Choroid plexus epithelial cell (primary cell): ENCODE measurements around the gene ZNF792.

Experiments used
- DNase-seq: peaks from one replicate; pipeline ENCODE4 v3.0.0-alpha.2; 2010; ENCODE audit warnings: low read depth
- H3K4me3 ChIP-seq: 2 replicates; pipeline ENCODE4 v1.5.1; 2011; ENCODE audit warnings: low read depth, mild to moderate bottlenecking, control low read depth, low read length, moderate library complexity
- CTCF ChIP-seq: conservative IDR thresholded peaks from 2 replicates; pipeline ENCODE4 v1.5.1; 2011; ENCODE audit warnings: low read depth, mild to moderate bottlenecking, control low read depth, inconsistent platforms, low read length, moderate library complexity

The ZNF792 gene

GRCh38 chr19:34985249-34986022 lies 21.4 kb upstream of the ZNF792 start:
- TF ChIP-seq CTCF = peak; percentile 11
- H3K4me3 ChIP-seq = peak overlapping the region; percentile 7
- DNase-seq = peak; percentile 74

- TF ChIP-seq CTCF = no peak
- H3K4me3 ChIP-seq = no peak overlapping the region
- DNase-seq = no peak
These were observed 20.3 kb upstream of the ZNF792 start for GRCh38 chr19:34984287-34984686.

GRCh38 chr19:34983786-34984185 lies 19.8 kb upstream of the ZNF792 start:
- TF ChIP-seq CTCF = no peak
- H3K4me3 ChIP-seq = no peak overlapping the region
- no peak for DNase-seq

GRCh38 chr19:34982275-34982674 lies 18.2 kb upstream of the ZNF792 start:
- no peak overlapping the region for H3K4me3 ChIP-seq
- no peak for TF ChIP-seq CTCF
- no peak for DNase-seq

- no peak for DNase-seq
- no peak for TF ChIP-seq CTCF
- no peak overlapping the region for H3K4me3 ChIP-seq
These were observed 16.0 kb upstream of the ZNF792 start for GRCh38 chr19:34979819-34980640.

GRCh38 chr19:34976611-34977010 lies 12.6 kb upstream of the ZNF792 start:
- DNase-seq = no peak
- no peak overlapping the region for H3K4me3 ChIP-seq
- TF ChIP-seq CTCF = no peak
